RPMI7951 (cell line): Measurements from ENCODE around the gene ENOX1. TPM values are rescaled to one million over a fixed set of nuclear protein-coding genes. Genes with fewer than 3 reads are reported as not detected.

Source experiments
- DNase-seq: peaks from one replicate; pipeline ENCODE4 v3.0.0-alpha.2; 2012; ENCODE audit warnings: low read depth
- total RNA-seq: library from RNA; depleted of rRNA; stranded (reverse); fragments of >200 nt; shearing (Covaris generic); gene quantifications from 2 replicates; pipeline ENCODE4 v1.2.3, GENCODE V29; 2014

Gene ENOX1
- total RNA-seq, 1 experiment from 2014 or later: 2.6 TPM

DNA sequence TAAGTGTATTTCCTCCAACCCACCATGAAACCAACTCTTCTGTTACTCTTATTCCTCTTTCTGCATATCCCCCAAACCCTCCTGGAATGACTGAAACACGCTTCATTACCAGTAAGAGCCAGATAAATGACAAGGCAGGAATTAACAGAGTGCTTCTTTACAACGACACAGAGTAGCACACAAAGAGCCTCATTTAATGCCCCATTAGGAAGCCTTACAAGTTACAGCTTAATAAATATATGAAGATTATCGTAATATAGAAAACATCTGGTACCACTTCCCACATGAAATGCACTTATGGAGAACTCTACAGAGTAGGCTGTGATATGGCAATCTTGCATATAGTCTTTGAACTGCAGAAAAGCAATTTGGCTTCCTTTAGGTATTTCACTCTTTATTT, 116.8 kb downstream of the ENOX1 start:
- no peak for DNase-seq

DNA sequence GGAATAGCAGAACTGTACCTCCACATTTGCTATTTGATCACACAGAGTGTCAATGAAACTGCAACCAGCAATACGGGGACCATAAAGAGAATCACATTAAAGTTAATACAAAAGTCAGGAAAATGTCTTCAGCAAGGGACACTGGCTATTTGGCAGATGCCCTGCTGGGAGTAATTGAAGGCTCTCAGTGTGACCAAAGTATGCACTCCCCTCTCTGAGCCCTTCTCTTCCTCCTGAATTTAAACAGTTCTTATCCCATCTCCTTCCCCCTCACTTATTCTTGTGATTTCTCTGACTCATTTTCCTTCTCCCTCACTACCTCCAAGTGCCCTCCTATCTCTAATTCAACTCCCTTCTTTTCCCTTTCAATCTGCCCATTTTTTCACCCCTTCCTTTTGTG, 117.7 kb downstream of the ENOX1 start:
- no peak for DNase-seq

- no peak for DNase-seq
Observed at GRCh38 chr13:43666403-43666802, 120.4 kb downstream of the ENOX1 start.

DNA sequence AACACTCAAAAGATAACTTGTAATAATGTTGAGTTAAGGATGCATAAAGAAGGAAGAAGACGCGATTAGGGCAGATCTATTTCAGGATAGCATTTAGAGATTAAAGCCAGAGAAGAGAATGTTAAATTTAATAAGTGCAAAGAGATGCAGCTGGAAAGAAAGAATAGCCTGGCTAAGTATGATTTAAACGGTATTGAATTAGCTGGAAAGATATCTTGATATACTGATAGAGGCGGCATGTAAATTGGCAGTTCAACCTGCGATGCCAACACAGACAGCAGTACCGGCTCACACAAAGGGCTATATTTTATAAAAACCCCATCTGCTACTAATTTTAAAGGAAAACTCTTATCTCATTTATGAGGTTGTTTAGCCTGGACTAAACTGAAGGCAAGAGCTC, 121.4 kb downstream of the ENOX1 start:
- DNase-seq: no peak

- peak; percentile 80 for DNase-seq
Observed at GRCh38 chr13:43664700-43665191, 122.0 kb downstream of the ENOX1 start.

DNA sequence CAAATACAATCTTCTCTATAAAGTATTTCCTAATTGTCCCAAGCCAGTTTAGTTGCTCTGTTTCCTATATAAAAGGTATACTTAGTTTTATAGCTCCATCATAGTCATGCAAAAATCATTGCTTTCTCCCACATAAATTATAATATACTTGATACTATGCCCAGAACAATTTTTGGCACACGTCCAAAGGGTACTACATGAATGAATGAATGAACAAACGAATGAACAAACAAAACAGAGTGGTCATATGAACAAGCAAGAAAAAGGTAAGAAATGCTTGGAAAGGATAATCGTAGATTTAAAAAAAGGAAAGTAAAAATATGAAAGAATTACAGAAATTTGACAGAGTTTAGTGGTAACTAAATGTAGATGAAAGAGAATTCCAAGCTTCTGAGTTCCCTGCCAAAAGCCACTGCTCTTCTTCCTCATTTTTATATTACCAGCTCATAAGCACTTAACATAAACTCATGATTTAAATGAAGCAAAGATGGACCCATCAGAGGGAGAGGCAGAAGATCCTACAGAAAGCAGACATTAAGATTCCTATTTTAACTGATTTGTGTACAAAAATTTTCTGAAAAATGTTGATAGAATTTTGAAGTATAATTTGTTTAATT, 123.2 kb downstream of the ENOX1 start:
- peak; percentile 4 for DNase-seq

GRCh38 chr13:43662976-43663375, 123.8 kb downstream of the ENOX1 start:
- DNase-seq: no peak

DNA sequence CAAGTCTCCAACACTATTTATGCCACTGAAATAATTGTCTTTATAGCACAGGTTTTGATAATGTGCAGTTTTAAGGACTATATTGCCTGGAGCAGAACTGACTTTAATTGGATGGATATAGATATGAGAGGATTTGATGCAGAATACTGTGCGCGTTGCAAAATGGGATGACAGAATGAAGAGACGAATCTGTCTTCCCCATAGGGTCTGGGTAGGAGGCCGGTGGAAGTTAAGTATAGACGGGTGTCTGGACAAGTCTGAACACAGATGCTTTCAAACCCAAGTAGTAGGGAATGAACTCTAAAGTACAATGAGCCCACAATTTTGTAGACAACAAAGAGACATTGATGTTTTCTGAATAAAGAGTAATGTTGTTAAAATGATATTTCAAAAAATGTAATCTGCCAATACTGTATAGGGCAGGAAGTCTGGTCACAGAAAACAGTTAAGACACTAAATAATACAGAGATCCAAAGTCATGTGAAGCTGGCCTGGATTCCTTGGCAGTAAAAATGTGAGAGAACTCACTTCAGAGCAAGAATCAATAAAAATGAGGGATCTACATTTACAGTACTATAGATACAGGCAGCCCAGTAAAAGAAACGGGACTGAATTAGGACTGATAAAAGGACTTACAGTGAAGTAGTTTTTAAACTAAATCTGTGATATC, 125.5 kb downstream of the ENOX1 start:
- DNase-seq: no peak

- DNase-seq: no peak
Observed at GRCh38 chr13:43657485-43657884, 129.3 kb downstream of the ENOX1 start.

DNA sequence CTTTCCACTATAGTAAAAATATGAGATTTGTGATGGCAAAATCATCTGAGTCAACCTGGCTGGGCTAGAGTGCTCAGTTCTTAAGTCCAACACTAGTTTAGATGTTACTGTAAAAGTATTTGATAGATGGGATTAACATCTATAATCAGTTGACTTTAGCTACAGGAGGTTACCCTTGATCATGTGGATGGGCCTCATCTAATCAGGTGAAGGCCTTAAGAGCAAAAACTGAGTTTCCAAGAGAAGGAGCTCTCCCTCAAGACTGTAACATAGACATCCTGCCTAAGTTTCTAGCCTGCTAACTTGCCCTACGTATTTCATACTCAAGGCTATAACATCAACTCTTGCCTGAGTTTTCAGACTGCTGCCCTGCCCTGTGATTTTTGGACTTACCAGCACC, 132.8 kb downstream of the ENOX1 start:
- DNase-seq: no peak

DNA sequence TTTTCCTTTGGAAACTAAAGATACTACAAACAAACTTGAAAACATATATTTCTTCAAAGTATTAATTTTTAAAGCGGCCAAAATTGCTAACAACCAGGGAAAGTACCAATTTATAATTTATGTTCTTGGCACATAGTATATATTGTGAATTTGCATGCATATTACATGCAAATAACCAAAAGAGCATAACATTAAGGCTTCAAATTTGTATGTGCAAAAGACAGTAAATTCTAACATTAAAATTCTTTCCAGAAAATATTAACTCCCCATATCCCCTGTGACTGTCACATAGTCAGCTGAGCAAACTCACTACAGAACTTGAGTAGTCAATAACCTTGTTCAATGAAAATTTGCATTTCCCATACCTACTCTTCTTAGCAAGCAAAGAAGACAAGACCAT, 133.4 kb downstream of the ENOX1 start:
- DNase-seq: no peak

DNA sequence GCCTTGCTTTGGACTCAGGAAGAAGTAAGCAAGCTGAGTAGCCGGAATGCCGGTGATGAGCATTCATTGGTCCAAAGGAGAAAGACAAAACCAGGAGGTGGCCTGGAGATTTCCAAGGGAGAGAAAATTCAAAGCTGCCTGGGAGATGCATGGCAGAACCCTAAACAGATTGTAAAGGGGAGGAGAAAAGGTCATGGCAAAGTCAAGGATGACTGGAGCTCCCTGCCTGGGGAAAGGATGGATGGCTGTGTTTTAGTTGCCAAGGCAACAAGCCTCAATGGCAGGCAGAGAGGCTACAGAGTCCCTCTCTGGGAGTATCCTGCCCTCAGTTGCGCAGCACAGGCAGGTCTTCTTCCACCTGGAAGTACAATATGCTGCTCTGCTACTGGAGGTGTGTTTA, 134.0 kb downstream of the ENOX1 start:
- no peak for DNase-seq

DNA sequence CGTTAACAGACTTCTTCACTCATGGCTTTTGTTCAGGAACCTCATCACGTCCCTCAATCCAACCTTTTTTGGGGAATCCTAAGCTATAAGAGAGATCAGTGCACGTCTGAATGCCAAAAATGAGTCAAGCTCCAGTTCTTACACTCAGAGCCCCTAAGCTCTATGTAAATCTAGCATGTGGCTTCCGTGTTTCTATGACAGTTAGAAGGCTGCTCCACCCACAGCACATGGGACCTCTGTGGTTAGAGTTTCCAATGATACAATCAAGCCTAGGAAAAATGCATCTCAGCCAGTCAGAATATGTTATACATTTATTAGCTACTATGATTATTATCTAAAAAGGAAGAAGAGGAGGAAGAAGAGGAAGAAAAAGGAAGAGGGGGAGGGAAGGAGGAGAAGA, 135.9 kb downstream of the ENOX1 start:
- DNase-seq: no peak

DNA sequence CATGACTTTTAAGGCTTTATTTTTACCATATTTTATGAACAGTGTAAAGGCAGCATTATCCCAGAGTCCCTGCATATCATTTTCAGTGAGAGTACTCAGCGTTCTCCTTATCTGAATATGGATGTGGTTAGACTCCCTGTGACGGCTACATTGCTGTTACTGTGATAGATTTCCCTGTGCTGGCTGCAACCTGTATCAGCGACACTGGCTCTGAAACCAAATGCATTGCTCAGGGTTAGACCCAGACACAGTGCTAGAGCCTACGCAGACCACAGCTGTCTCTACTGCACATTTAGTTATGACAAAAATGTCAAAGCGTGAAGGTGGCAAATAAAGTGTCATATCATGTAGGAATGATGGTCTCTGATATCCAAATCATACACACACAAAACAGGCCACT, 138.0 kb downstream of the ENOX1 start:
- no peak for DNase-seq

- DNase-seq: no peak
Observed at GRCh38 chr13:43647471-43647870, 139.3 kb downstream of the ENOX1 start.

DNA sequence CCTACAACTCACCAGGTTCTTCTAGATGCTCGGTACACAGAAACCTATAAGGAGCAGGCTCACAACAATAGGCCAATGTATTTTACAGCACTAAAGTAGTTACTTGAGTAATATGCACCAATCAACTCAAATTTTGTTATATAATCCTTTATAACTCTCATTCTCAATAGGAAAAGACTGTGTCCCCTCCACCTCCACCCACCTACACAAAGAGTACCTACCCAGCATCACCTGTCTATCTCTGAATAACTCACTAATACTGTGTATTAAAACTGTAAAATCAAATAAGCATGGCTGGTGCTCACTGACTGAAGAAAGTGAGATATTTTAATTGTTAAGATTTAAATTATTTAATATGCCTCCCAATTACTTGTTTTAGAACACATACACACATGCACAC, 146.3 kb downstream of the ENOX1 start:
- DNase-seq: no peak

DNA sequence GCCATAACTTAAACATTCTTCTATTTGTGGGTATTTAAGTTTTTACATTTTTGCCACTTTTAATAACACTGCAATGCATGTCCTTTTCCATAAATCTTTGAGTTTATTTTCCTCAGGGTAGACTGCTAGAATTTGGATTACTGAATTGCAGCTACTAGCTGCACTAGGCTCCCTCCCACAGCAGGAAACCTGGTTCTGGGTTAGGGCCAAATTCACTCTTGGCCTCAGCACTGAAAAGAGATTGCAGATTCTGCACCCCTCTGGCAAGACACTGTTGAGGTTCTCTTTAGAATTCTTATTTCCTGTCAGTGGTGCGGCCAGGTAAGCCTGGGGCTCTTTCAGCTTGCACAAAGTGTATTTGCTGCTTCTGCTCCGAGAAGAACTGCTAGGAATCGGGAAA, 155.7 kb downstream of the ENOX1 start:
- DNase-seq: no peak

DNA sequence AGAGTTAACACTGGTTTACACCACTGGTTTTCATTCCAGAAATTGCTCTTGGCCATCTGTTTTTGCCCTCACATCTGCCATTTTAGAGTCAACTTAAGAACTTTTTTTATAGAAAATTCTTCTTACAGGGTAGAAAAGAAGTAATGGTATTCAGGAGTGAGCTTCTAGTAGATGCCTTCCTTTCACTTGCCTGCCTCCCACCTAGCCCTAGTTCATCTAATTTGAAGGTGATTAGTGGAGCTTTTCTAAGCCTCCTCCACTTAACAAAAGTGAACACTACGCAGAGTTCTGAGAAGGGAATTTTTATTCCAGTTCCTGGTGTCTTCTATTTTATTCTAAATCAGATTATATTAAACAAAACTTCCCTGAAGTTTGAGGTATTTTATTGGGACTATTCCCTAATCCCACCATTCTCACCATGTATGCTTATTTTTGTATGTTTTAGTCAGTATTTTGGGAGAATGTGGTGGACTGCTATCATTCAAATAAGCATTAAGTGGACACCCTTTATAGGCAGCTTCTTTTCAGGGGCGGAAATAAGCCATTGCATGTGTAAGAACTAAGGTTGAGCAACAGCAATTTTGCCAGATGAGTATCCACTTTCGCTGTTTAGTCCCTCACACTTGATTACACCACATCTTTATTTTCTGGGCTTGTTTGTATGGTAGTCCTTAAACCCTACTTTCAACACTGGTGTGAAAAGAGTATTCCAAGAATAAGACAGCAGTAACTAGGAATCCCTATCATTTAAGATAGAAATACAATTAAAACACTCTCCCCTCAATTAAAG, 156.9 kb downstream of the ENOX1 start:
- DNase-seq: peak; percentile 0

GRCh38 chr13:43626994-43627393, 159.8 kb downstream of the ENOX1 start:
- no peak for DNase-seq

- DNase-seq: no peak
Observed at GRCh38 chr13:43614063-43614462, 172.7 kb downstream of the ENOX1 start.

DNA sequence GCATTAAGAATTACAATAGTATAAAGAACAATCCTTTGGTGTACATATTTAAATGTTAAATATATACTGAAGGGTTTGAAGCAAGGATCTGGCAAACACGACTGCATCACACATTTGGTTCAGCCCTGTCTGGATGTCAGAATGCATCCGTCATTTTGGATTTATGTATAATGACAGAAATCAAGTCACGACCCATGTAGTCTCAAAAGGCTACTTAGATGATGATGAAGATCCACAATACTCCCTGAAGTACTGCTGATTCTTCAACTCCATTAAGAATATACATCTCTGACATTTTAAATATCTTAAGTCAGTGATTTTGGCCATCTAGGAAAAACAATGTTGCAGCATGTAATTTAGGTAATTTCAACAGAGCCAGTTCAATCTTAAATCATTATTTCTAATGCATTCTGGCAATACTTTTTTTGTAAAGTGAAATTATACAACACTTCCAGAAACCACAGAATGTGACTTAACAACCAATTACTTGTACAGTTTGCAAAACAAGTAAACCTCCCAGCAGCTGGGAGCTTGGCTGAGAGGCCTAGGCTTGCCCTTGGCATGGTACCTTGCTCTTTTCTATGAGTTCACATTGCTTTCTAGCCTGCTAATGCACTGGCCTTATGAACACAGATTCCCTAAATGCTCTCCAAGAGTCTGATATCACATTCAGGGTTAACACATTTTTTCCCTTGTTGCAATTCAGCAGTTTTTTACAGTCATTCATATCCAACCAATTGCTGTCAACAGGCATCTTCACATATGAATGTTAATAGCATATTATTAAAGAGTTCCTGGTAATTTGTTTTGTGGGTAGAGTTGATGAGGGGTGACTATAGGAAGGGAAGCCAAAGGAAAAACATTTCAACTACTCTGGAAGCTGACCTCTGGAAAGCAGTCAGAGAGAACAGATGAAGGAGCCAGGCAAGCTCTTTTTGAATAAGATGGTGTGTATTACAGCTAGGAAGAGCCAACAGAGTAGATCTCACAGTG, 175.2 kb downstream of the ENOX1 start:
- DNase-seq: no peak
